EH (cell line): Measurements from ENCODE around the gene ANKFY1.

Source experiments
- DNase-seq: peaks from one replicate; pipeline ENCODE4 v3.0.0-alpha.2; 2015; ENCODE audit warnings: low read depth

Gene ANKFY1

GRCh38 chr17:4263282-4264215 lies at the start of gene ANKFY1:
TSS of gene ANKFY1 (minus strand) at chr17:4263979. CDS start at chr17:4263941, 38 bp downstream.
- peak; percentile 94 for DNase-seq

- DNase-seq: peak; percentile 40
Measured at GRCh38 chr17:4310354-4311060, 46.7 kb upstream of the ANKFY1 start.

- DNase-seq: no peak
Measured at GRCh38 chr17:4309897-4310296, 46.1 kb upstream of the ANKFY1 start.

GRCh38 chr17:4307179-4307930 lies 43.6 kb upstream of the ANKFY1 start:
- DNase-seq: no peak

GRCh38 chr17:4305224-4305623 lies 41.4 kb upstream of the ANKFY1 start:
- DNase-seq: no peak

- DNase-seq: peak; percentile 57
Measured at GRCh38 chr17:4304417-4305027, 40.7 kb upstream of the ANKFY1 start.

- DNase-seq: no peak
Measured at GRCh38 chr17:4301066-4301465, 37.3 kb upstream of the ANKFY1 start.

GRCh38 chr17:4297351-4297750 lies 33.6 kb upstream of the ANKFY1 start:
- DNase-seq: peak; percentile 19

GRCh38 chr17:4295686-4296085 lies 31.9 kb upstream of the ANKFY1 start:
- no peak for DNase-seq

GRCh38 chr17:4293572-4293971 lies 29.8 kb upstream of the ANKFY1 start:
- no peak for DNase-seq

- DNase-seq: no peak
Measured at GRCh38 chr17:4287710-4288109, 23.9 kb upstream of the ANKFY1 start.

- no peak for DNase-seq
Measured at GRCh38 chr17:4276514-4276913, 12.7 kb upstream of the ANKFY1 start.

- DNase-seq: no peak
Measured at GRCh38 chr17:4272972-4273368, 9.2 kb upstream of the ANKFY1 start.

- DNase-seq: no peak
Measured at GRCh38 chr17:4272213-4272971, 8.6 kb upstream of the ANKFY1 start.

- DNase-seq: no peak
Measured at GRCh38 chr17:4270736-4271135, 7.0 kb upstream of the ANKFY1 start.

GRCh38 chr17:4269915-4270314 lies 6.1 kb upstream of the ANKFY1 start:
- no peak for DNase-seq

- DNase-seq: no peak
Measured at GRCh38 chr17:4267402-4267801, 3.6 kb upstream of the ANKFY1 start.

- no peak for DNase-seq
Measured at GRCh38 chr17:4266550-4266949, 2.8 kb upstream of the ANKFY1 start.

GRCh38 chr17:4262703-4263102 lies 1.1 kb downstream of the ANKFY1 start:
- no peak for DNase-seq

- no peak for DNase-seq
Measured at GRCh38 chr17:4261452-4261851, 2.3 kb downstream of the ANKFY1 start.

- no peak for DNase-seq
Measured at GRCh38 chr17:4258867-4259266, 4.9 kb downstream of the ANKFY1 start.
